HUDEP-2 (cell line): Measurements from ENCODE around the gene VPS4B.
A peak's percentile ranks its signal among the peaks of the same experiment; 100 is the strongest.

Experiments used
- DNase-seq, 76 experiments: peaks; one replicate each; lab custom pipeline; 2025; ENCODE audit not compliant: unreplicated experiment in 76 of 76; lab: John Stamatoyannopoulos, UW

The VPS4B gene

DNA sequence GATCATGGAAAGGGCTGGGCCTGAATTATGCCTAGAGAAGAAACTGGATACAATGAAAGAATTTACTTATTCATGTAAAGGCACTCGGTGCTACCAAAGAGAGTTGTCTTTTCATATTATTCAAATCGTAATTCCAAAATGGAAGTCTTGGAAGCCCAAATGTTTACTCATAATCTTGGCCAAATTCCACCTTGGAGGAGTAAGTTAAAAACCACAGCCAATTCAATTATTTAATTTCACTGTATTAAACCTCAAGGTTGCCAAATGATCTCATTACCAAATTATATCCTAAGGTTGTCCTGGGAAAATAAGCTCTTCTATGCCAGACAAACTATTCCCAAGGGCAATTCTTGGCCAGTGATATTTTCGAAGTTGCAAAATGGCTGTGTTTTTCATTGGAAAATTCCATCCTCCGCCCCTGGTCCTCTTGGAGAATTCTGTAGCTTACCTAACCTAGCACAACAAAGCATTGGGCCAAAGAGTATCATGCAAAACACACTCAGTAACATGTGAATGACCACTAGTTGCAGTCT lies 11.1 kb upstream of the VPS4B start:
- DNase-seq = no peak

GRCh38 chr18:63431180-63431579 lies 8.9 kb upstream of the VPS4B start:
- DNase-seq = no peak

- DNase-seq = no peak
Measured at GRCh38 chr18:63430526-63430925, 8.2 kb upstream of the VPS4B start.

DNA sequence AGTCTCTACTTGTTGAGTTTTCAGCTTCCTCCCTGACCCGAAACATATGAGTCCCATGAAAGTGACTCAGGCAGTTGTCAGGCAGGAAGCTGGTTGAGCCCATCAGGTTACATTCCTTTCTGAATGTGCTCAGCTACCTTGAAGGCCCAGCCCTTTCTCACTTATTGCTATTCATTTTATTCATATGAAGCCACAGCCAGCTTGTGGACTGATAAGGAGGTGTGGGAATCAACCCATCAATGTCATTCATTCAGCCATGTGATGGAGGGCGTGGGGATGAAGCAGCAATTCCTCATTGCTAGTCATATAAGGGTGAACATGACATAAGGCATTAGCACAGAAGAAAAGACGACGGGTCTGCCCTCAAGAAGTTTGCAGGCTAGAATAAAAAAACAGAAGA lies 5.3 kb upstream of the VPS4B start:
- DNase-seq = peak in 60 of 76 experiments; percentile 1 to 75 (median 27)

GRCh38 chr18:63422864-63423304 lies 608 bp upstream of the VPS4B start:
- peak in 5 of 76 experiments; percentile 33 to 59 (median 47) for DNase-seq

DNA sequence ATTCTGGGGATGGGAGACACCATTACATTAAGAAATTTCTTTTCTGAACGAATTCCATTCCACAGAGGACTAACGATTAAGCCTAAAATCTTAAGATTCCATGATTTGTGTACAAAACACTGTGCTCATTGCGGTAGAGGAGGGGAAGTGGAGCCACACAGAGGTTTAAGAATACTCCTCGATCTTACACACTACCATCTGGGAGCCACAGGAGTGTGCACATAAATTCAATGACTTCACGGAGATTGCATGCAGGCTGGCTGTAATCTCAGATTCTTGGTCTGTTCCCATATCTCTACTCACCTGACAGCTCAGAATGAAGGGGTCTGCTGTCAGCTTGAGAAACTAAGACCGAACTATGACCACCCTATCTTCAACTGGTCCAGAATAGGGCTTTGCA lies 762 bp downstream of the VPS4B start:
- peak in 1 of 76 experiments; percentile 6 for DNase-seq

DNA sequence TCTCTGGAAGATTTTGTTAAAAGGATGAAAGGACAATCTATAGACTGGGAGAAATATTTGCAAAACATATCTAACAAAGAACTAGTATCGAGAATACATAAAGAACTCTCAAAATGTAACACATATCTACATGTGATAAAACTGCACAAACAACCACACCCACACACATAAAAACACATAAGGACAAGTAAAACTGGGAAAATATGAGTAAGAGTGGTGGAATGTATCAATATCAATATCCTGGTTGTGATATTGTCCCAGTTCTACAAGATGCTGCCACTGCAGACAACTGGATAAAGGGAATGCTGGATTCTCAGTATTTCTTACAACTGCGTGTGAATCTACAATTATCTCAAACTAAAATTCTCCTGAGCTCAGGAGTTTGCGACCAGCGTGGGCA lies 9.3 kb downstream of the VPS4B start:
- DNase-seq = no peak

DNA sequence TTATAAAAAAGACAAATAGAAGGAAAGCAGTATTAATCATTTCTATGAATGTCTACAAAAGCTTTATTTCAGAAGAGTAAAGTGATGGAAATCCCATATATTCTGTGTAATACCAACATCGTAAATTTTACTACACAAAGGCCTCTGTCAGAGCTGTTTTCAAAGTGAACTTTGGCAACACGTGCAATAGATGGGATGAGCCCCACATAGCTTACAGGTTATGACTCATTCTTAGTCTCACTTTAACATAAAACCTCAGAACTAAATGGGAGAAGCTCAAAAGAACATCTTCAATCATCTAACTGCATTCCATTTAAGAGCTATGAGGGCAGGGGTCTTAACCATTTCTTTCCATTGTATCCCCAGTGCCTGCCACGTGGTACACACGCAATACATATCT lies 11.5 kb downstream of the VPS4B start:
- DNase-seq = no peak

DNA sequence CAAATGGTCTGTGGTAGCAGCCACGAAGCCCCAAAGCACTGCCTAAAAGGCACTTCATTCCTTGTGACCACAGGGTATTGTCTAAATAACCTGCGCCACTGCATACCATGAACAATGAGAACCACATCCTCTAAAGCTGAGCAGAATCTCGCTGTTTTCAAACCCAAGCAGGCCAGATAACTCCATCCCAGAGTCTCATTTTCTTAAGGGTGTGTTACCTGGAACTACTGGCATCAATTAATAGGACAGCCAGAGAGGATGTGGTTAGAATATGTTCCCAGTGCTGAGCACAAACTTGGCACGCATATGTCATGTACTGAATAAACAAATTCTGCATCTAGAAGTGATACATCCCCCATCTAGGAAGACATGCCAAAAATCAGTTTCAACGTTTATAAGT lies 13.0 kb downstream of the VPS4B start:
- DNase-seq = no peak

- DNase-seq = no peak
Measured at GRCh38 chr18:63407734-63408133, 14.5 kb downstream of the VPS4B start.

DNA sequence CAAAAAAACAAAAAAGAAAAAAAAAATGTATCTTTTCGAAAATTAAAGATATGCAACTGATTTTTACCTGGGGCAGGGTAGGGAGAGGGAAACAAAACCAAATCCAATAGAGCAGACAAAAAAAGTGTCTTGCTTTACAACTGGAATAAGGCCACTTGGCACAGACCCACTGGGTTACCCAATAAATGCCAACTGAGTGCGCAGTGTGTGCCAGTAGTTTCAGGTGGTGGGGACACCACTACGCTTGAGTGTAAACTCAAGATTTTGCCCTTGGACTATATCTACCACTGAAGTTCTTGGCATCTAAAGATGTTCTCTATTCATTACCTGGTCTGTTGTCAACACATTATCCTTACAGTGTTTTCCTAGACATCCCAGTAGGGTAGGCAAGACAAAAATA lies 16.3 kb downstream of the VPS4B start:
- no peak for DNase-seq

- DNase-seq = no peak
Measured at GRCh38 chr18:63402246-63403162, 19.8 kb downstream of the VPS4B start.

DNA sequence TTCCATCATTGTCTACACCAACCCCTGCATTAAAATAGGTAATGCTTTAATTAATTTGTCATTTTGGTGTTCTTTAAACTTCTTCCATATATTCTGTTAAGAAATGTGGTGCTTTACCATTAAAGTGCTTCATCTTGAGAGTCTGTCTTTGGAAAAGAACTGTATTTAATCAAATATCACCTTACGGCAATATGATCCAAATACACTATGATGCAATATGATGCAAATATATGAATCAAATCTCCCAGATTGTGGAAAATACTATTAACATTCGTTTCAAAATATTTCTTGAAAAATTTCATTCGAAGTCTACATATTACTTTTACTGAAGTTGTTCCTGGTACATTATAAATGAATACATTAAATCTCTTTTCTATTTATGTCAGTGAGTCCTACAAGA lies 23.0 kb downstream of the VPS4B start:
- no peak for DNase-seq

- DNase-seq = no peak
Measured at GRCh38 chr18:63397349-63397748, 24.9 kb downstream of the VPS4B start.

GRCh38 chr18:63395503-63395902 lies 26.8 kb downstream of the VPS4B start:
- DNase-seq = peak in 1 of 76 experiments; percentile 14

DNA sequence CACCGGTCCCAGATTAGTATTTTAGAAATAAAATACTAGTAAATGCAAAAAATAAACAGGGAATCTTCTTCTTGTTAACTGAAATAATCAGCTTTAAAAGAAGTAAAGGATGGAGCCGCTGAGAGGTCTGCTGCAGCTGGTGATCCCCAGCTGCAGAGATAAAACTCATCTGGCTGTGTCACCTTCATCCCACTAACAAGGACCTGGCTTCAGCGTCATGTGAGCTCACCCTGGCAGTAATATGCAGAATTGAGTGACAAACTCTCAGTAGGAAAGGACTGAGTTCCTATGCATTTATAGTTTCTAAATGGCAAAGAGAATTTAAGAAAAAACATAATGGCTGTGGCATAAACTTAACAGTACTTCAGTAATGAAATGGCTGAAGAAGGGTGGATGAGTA lies 27.3 kb downstream of the VPS4B start:
- no peak for DNase-seq

DNA sequence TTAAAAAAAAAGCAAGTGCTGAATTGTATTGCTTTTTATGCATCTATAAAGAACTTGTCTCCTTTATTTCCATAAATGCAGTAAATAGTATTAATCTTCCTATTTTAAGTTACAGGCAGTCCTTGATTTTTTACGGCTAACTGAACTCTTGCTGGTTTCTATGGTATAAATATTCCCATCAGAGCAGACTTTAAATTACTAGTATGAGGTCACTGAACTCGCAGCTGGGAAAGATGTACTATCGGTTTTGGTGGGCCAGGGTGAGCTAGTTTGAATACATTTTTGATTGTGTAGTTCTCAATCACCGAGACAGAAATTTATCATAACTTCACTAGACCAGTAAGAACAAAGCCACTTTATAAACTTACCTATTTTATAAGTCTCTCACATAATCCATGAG lies 34.4 kb downstream of the VPS4B start:
- DNase-seq = no peak

- no peak for DNase-seq
Measured at GRCh38 chr18:63382843-63383242, 39.4 kb downstream of the VPS4B start.

DNA sequence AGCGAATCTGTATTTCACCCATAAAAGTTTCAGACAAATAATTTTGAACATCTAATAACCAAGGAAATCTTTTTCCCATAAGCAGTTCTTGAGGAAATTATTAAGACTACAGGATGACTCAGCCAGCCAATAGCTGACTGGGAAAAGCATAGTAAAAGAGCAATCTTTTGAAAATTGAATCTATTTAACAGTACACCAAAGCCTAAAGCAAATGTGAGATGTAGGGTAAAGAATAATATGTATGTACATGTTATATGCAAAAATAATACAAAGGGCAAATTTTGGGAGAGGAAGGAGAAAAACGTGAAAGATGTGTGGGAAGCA lies 42.7 kb downstream of the VPS4B start:
- no peak for DNase-seq

GRCh38 chr18:63378919-63379638 lies 43.2 kb downstream of the VPS4B start:
- DNase-seq = no peak

DNA sequence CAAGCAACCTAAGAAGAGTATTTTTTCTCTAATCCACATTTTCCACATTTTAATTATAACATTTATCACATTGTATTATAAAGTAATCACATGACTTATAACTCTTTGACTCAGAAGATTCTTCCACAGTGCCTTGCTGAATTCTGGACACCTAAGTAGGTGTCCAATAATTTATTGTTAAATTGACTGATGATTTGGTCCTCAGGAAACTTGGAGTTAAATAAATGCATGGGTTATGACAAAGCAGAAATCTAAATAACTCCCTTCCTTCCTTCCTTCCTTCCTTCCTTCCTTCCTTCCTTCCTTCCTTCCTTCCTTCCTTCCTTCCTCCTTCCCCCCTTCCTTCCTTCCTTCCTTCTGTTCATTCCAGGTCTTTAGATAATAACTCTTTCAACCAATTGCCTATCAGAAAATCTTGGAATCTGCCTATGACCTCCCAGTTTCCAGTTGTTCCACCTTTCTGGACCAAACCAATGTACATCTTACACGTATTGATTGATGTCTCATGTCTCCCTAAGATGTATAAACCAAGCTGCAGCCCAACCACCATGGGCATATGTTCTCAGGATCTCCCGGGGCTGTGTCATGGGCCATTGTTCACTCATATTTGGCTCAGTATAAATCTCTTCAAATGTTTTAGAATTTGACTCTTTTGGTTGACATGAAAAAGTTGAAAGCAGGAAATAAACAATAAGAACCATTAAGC lies 44.8 kb downstream of the VPS4B start:
- DNase-seq = no peak
